Uterus (tissue), 4 donors: ENCODE measurements around the gene XYLT1. TPM values are rescaled to one million over a fixed set of nuclear protein-coding genes. Genes with fewer than 3 reads are reported as not detected.

ENCODE experiments used
- DNase-seq, 2 donors: peaks; one replicate each; pipeline ENCODE4 v3.0.0-alpha.2; 2019 to 2020
- H3K27ac ChIP-seq, 2 donors: fragments of 200-600 bp; sonication (generic); 1 replicate in 1 of 2; 2 replicates in 1 of 2; pipeline ENCODE4 v1.5.1; 2016 to 2018
- H3K27me3 ChIP-seq, 2 donors: fragments of 200-600 bp; sonication (generic); one replicate each; pipeline ENCODE4 v1.5.1; 2018 to 2019; ENCODE audit warnings: control low read depth in 1 of 2
- H3K36me3 ChIP-seq, 2 donors: fragments of 200-600 bp; sonication (generic); one replicate each; pipeline ENCODE4 v1.5.1; 2019; ENCODE audit warnings: control low read depth in 1 of 2
- H3K4me1 ChIP-seq, 2 donors: fragments of 200-600 bp; sonication (generic); one replicate each; pipeline ENCODE4 v1.5.1; 2018 to 2019; ENCODE audit warnings: control low read depth in 1 of 2
- H3K4me3 ChIP-seq, 2 donors: fragments of 200-600 bp; sonication (generic); 1 replicate in 1 of 2; 2 replicates in 1 of 2; pipeline ENCODE4 v1.5.1; 2018 to 2019; ENCODE audit warnings: mild to moderate bottlenecking in 1 of 2
- H3K9me3 ChIP-seq, 2 donors: fragments of 200-600 bp; sonication (generic); one replicate each; pipeline ENCODE4 v1.5.1; 2019; ENCODE audit warnings: control low read depth in 1 of 2
- POLR2A ChIP-seq, 2 donors: fragments of 450-650 bp; IDR thresholded peaks; one replicate each; pipeline ENCODE4 v1.6.1; 2016; ENCODE audit warnings: antibody characterized with exemption in 2 of 2, mild to moderate bottlenecking in 1 of 2, moderate library complexity in 1 of 2
- intact Hi-C: fragments of 100-400 bp; cut with DNase I; formaldehyde crosslinking; loops from one replicate; pipeline ENCODE4 v1.15.1; 2023; ENCODE audit warnings: low total_unique reads
- total RNA-seq, 4 donors: library from RNA; depleted of rRNA in 3 of 4; stranded (reverse); fragments of >200 nt in 3 of 4; gene quantifications; one replicate each; pipeline versions ENCODE4 v1.1.0 to v1.2.4, GENCODE V29; 2014 to 2023
- TF ChIP-seq, protein P1 (sequence below), 4 experiments: fragments of 200-600 bp in 2 of 4; fragments of 450-650 bp in 2 of 4; sonication (generic) in 2 of 4; IDR thresholded peaks; one replicate each; pipeline ENCODE4 v1.5.1; 2016 to 2019; ENCODE audit warnings: antibody characterized with exemption in 4 of 4, mild to moderate bottlenecking in 2 of 4, moderate library complexity in 1 of 4
- donor health status: DM: yes; HTN: yes; CAD: no.

Gene XYLT1
- total RNA-seq, 4 donors from 2014 or later, result 1.5 to 42.2 (median 15.7) TPM

GRCh38 chr16:17203424-17203823 lies 267.3 kb downstream of the XYLT1 start:
- no peaks in the 10 kb centered on the region for H3K36me3 ChIP-seq
- TF ChIP-seq, protein P1, sequence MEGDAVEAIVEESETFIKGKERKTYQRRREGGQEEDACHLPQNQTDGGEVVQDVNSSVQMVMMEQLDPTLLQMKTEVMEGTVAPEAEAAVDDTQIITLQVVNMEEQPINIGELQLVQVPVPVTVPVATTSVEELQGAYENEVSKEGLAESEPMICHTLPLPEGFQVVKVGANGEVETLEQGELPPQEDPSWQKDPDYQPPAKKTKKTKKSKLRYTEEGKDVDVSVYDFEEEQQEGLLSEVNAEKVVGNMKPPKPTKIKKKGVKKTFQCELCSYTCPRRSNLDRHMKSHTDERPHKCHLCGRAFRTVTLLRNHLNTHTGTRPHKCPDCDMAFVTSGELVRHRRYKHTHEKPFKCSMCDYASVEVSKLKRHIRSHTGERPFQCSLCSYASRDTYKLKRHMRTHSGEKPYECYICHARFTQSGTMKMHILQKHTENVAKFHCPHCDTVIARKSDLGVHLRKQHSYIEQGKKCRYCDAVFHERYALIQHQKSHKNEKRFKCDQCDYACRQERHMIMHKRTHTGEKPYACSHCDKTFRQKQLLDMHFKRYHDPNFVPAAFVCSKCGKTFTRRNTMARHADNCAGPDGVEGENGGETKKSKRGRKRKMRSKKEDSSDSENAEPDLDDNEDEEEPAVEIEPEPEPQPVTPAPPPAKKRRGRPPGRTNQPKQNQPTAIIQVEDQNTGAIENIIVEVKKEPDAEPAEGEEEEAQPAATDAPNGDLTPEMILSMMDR (IDR thresholded peaks at IDR 0.05), result no peak
- TF ChIP-seq POLR2A (IDR thresholded peaks at IDR 0.05), result no peak
- H3K27ac ChIP-seq, result no peak overlapping the region
- no peaks in the 10 kb centered on the region for H3K9me3 ChIP-seq
- intact Hi-C loops, result no loop called here
- DNase-seq, result no peak
- H3K4me1 ChIP-seq, result no peaks in the 10 kb centered on the region
- H3K4me3 ChIP-seq, result no peak overlapping the region
- H3K27me3 ChIP-seq, result no peaks in the 10 kb centered on the region

DNA sequence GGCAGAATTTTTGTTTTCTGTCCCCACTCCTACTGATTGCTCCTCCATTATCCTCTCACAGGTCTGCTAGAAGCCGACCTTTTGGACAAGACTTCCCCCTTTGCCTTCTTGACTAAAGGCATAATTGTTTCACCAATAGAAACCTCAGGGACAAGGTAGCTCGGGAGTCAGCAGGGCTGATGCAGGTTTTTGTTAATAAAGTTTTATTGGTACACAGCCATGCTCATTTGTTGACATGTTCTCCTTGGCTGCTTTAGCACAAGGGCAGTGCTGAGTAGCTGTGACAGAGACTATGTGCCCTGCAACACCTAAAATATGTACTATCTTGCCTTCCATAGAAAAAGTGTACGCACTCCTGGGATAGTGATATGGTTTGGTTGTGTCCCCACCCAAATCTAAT lies 271.6 kb downstream of the XYLT1 start:
- no peak overlapping the region for H3K27ac ChIP-seq
- intact Hi-C loops, result no loop called here
- H3K4me1 ChIP-seq, result no peaks in the 10 kb centered on the region
- H3K9me3 ChIP-seq, result no peaks in the 10 kb centered on the region
- no peaks in the 10 kb centered on the region for H3K27me3 ChIP-seq
- no peak overlapping the region for H3K4me3 ChIP-seq
- TF ChIP-seq, protein P1 (IDR thresholded peaks at IDR 0.05), result no peak
- no peak for TF ChIP-seq POLR2A (IDR thresholded peaks at IDR 0.05)
- H3K36me3 ChIP-seq, result no peaks in the 10 kb centered on the region
- DNase-seq, result no peak

DNA sequence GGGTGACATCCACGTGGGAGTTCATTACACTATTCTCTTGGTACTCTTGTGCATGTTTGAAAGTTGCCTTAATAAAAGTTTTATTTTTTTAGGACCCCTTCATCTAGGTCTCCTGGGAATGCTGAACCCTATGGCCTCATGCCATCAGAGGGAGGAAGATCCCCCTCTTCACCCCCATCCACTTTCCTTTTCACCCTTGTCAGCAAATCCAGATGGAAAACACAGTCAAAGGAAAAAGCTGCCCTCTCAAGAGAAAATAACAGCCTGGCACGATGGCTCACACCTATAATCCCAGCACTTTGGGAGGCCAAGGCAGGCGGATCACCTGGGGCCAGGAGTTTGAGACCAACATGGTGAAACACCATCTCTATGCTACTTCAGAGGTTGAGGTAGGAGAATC lies 274.2 kb downstream of the XYLT1 start:
- intact Hi-C loops, result no loop called here
- TF ChIP-seq POLR2A (IDR thresholded peaks at IDR 0.05), result no peak
- TF ChIP-seq, protein P1 (IDR thresholded peaks at IDR 0.05), result no peak
- Histone ChIP-seq H3K27ac (no peak overlapping the region), H3K9me3 (no peaks in the 10 kb centered on the region), H3K4me3 (no peak overlapping the region), H3K27me3 (no peaks in the 10 kb centered on the region), H3K4me1 (no peaks in the 10 kb centered on the region), H3K36me3 (no peaks in the 10 kb centered on the region)
- DNase-seq, result no peak

GRCh38 chr16:17194190-17194780 lies 276.5 kb downstream of the XYLT1 start:
- no peak overlapping the region for H3K27ac ChIP-seq
- peak; percentile 38 to 48 for DNase-seq
- intact Hi-C loops, result no loop called here
- no peak overlapping the region for H3K4me3 ChIP-seq
- no peaks in the 10 kb centered on the region for H3K9me3 ChIP-seq
- H3K4me1 ChIP-seq, result no peaks in the 10 kb centered on the region
- TF ChIP-seq, protein P1 (IDR thresholded peaks at IDR 0.05), result peak; percentile 38 to 54 (median 44)
- TF ChIP-seq POLR2A (IDR thresholded peaks at IDR 0.05), result no peak
- H3K36me3 ChIP-seq, result no peaks in the 10 kb centered on the region
- H3K27me3 ChIP-seq, result no peaks in the 10 kb centered on the region

DNA sequence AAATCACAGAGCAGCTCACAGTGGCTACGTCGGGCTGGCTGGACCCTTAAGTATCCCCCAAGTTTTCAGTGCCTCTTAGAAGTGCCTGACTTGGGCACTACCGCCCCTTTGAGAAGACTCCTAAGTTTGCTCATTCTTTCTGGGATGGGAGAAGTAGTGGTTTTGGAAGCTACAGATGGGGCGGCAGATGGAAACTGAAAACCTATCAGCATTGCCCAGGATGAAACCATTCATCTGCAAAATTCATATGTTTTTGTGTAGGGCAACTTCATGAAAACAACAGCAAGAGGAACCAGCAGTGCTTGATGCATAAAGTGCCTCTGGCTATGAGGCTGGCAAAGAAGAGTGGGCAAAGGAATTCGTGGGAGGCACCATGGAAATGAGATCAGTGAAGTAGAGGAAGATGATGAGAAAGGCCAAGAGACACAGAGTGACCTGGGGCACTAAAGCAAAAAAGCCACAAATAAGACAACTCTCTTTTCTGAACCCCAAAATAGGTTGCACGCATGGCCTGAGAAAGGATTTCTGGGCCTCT lies 277.1 kb downstream of the XYLT1 start:
- Histone ChIP-seq H3K4me1 (no peaks in the 10 kb centered on the region), H3K27ac (no peak overlapping the region), H3K4me3 (no peak overlapping the region), H3K9me3 (no peaks in the 10 kb centered on the region), H3K27me3 (no peaks in the 10 kb centered on the region), H3K36me3 (no peaks in the 10 kb centered on the region)
- intact Hi-C loops, result no loop called here
- DNase-seq, result no peak
- TF ChIP-seq POLR2A (IDR thresholded peaks at IDR 0.05), result no peak
- TF ChIP-seq, protein P1 (IDR thresholded peaks at IDR 0.05), result no peak
